ENCODE measurements around the gene NAP1L4.

The NAP1L4 gene

DNA sequence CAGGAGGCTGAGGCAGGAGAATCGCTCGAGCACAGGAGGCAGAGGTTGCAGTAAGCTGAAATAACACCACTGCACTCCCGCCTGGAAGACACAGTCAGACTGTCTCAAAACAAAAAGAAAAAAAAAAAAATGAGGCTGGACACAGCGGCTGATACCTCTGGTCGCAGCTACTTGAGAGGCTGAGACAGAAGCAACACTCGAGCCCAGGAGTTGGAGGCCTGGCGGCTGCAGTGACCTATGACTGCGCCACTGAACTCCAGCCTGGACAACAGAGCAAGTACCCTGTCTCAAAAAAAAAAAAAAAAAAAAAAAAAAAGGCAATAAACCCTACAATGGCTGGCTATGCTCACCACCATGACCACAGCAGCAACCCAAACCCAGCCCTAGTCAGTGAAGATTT lies 11.0 kb downstream of the NAP1L4 start:
- Mint-ChIP-seq H3K36me3 (ENCODE audit: low read depth) (peaks cover 35% of the 10 kb centered on the region), H3K27me3 (ENCODE audit: low read depth) (no peaks in the 10 kb centered on the region), H3K4me3 (no peak overlapping the region), H3K9me3 (no peaks in the 10 kb centered on the region), H3K27ac (no peak overlapping the region), H3K4me1 (no peaks in the 10 kb centered on the region)
- TF ChIP-seq, protein P1, sequence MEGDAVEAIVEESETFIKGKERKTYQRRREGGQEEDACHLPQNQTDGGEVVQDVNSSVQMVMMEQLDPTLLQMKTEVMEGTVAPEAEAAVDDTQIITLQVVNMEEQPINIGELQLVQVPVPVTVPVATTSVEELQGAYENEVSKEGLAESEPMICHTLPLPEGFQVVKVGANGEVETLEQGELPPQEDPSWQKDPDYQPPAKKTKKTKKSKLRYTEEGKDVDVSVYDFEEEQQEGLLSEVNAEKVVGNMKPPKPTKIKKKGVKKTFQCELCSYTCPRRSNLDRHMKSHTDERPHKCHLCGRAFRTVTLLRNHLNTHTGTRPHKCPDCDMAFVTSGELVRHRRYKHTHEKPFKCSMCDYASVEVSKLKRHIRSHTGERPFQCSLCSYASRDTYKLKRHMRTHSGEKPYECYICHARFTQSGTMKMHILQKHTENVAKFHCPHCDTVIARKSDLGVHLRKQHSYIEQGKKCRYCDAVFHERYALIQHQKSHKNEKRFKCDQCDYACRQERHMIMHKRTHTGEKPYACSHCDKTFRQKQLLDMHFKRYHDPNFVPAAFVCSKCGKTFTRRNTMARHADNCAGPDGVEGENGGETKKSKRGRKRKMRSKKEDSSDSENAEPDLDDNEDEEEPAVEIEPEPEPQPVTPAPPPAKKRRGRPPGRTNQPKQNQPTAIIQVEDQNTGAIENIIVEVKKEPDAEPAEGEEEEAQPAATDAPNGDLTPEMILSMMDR (IDR thresholded peaks at IDR 0.05; ENCODE audit: unreplicated experiment in 3 of 3) = no peak

DNA sequence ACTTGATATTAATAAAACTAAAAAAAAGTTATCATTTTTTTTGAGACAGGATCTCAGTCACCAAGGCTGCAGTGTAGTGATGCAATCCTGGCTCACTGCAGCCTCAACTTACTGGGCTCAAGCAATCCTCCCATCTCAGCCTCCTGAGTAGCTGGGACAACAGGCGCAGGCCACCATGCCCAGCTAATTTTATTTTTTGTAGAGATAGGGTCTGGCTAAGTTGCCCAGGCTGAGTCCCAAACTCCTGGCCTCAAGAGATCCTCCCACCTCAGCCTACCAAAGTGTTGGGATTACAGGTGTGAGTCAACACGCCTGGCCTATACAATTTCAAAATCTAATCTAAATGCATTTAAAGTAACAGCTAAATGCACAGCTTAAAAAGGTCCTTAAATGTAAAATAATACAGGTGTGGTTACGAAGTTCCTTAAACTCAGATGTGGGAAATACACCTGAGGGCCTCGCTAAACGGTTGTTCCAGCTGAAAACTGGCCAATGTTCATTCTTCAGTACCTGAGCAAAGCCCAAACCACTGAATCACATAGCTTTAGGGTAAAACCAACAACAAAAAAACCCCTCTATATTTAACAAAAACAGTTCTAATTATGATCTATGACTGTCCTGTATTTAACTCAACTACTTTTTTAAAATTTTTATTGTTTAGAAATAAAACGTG lies 11.8 kb downstream of the NAP1L4 start:
- Mint-ChIP-seq H3K36me3 (ENCODE audit: low read depth) (peaks cover 40% of the 10 kb centered on the region), H3K27ac (no peak overlapping the region), H3K9me3 (no peaks in the 10 kb centered on the region), H3K4me1 (no peaks in the 10 kb centered on the region), H3K4me3 (no peak overlapping the region), H3K27me3 (ENCODE audit: low read depth) (no peaks in the 10 kb centered on the region)
- TF ChIP-seq, protein P1 (IDR thresholded peaks at IDR 0.05; ENCODE audit: unreplicated experiment in 3 of 3) = no peak

DNA sequence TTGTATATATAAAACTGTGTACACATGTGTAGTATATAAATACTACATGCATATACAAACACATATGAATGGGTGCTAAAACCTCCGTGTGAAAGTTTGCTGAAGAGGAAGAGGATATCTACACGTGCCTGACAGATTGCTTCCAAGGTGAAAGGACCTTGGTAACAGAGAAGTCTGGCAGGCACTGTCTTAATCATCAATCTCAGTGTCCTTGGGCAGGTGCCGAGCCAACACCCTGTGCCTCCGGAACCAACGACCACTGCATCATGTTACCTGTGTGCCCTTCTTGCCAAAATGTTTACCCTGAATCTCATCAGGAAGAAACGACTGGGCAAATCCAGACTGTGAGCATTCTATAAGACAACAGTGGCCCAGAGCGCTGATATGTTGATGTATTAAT lies 15.0 kb downstream of the NAP1L4 start:
- H3K36me3 Mint-ChIP-seq (ENCODE audit: low read depth) = peaks cover 65% of the 10 kb centered on the region
- no peak overlapping the region for H3K4me3 Mint-ChIP-seq
- H3K4me1 Mint-ChIP-seq = no peaks in the 10 kb centered on the region
- TF ChIP-seq, protein P1 (IDR thresholded peaks at IDR 0.05; ENCODE audit: unreplicated experiment in 3 of 3) = no peak
- no peaks in the 10 kb centered on the region for H3K27me3 Mint-ChIP-seq (ENCODE audit: low read depth)
- no peaks in the 10 kb centered on the region for H3K9me3 Mint-ChIP-seq
- no peak overlapping the region for H3K27ac Mint-ChIP-seq

DNA sequence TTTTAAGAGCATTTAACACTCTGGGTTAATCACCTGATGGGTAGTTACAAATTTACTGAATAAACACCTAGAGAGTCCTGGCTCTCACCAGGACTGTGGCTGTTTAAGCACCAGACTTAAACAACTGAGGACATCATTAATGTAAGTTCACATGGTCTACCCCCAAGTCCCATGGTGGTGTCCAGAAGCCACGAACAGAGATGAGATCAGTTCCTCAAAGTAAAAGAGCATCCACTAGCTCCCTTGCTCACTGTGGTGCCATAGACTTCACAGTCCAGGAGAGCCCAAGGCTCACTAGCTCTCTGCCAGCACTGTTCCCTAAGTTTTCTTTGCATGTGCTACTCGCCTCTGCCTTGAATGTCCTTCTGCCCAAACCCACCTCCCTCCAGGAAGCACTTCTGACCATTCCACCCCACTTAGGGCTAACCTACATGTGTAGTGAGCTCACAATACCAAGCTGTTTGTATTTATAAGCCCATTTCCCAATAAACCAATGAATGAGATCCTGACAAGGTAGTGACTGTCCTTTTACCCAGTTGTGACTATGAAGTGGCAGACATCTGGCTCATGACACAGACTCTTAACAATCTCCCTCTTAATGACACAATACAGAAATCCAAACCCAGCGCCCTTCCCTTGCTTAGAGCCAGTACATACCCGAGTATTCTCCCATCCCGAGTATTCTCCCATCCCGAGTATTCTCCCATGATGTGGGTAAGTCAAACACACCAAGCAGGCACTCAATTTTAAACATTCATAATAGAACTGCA lies 15.7 kb downstream of the NAP1L4 start:
- Mint-ChIP-seq H3K4me1 (no peaks in the 10 kb centered on the region), H3K9me3 (no peaks in the 10 kb centered on the region), H3K36me3 (ENCODE audit: low read depth) (peaks cover 66% of the 10 kb centered on the region), H3K27me3 (ENCODE audit: low read depth) (no peaks in the 10 kb centered on the region), H3K4me3 (no peak overlapping the region), H3K27ac (no peak overlapping the region)
- TF ChIP-seq, protein P1 (IDR thresholded peaks at IDR 0.05; ENCODE audit: unreplicated experiment in 3 of 3) = no peak

DNA sequence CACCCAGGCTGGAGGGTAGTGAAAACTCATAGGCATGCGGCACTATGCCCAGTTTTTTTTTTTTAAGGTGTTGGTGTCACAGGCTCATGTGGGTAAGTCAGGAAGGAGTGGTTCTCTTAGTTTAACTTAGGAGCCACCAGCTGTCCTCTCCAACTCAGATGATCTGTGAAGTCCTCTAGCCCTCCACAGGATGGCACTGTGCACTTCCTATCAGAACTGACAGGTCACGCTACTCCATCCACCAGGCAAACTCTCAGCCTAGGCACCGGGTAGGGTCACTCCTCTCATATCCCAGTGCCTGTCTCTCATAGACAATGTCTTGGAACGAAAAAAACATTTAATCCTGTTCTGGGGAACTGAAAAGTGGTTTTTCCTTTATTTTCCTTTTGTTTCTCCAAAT lies 16.5 kb downstream of the NAP1L4 start:
- H3K27ac Mint-ChIP-seq = no peak overlapping the region
- no peaks in the 10 kb centered on the region for H3K9me3 Mint-ChIP-seq
- TF ChIP-seq, protein P1 (IDR thresholded peaks at IDR 0.05; ENCODE audit: unreplicated experiment in 3 of 3) = peak; percentile 19 to 36 (median 28)
- H3K4me1 Mint-ChIP-seq = no peaks in the 10 kb centered on the region
- peaks cover 75% of the 10 kb centered on the region for H3K36me3 Mint-ChIP-seq (ENCODE audit: low read depth)
- H3K27me3 Mint-ChIP-seq (ENCODE audit: low read depth) = no peaks in the 10 kb centered on the region
- H3K4me3 Mint-ChIP-seq = no peak overlapping the region
